GM06990 (cell line): Measurements from ENCODE around the gene PIR.

Experiments
- DNase-seq: peaks from one replicate; pipeline ENCODE4 v3.0.0-alpha.2; 2011; ENCODE audit not compliant: insufficient read length; ENCODE audit errors: extremely low read depth
- H3K27me3 ChIP-seq: replicated peaks from 2 replicates; pipeline ENCODE4 v1.6.0; 2011; ENCODE audit warnings: low read length; ENCODE audit not compliant: control insufficient read depth, insufficient read depth
- H3K36me3 ChIP-seq: 2 replicates; pipeline ENCODE4 v1.5.1; 2011; ENCODE audit warnings: low read length; ENCODE audit not compliant: control insufficient read depth, insufficient read depth
- H3K4me3 ChIP-seq: replicated peaks from 2 replicates; pipeline ENCODE4 v1.5.1; 2011; ENCODE audit warnings: low read depth, mild to moderate bottlenecking, control low read depth, low read length
- TF ChIP-seq, protein P1 (sequence below): IDR thresholded peaks from 2 replicates; pipeline ENCODE4 v1.5.1; 2011; ENCODE audit warnings: low read length, control low read depth, mild to moderate bottlenecking, inconsistent platforms; ENCODE audit not compliant: insufficient read depth, poor library complexity, severe bottlenecking

The PIR gene

DNA sequence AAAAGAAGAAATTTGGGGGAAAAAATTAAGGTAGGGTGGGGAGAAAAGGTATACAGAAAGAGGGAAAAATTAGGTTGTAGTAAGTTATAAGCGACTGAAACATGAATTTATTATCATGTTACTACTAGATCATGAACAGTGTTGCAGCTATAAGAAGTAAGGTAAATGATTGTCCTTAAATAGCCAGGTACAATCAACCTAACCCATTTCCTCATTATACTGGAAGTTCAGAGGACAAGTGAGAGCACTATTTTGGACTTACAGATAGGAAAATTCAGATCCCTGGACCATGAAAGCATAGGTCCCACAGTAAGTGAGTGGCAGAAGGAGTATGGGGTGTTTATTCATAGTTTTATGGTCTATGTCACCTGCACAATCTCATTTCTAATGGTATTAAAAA is 23.5 kb downstream of the PIR start:
- H3K4me3 ChIP-seq = no peak overlapping the region
- no peaks in the 10 kb centered on the region for H3K27me3 ChIP-seq
- no peak for DNase-seq
- TF ChIP-seq, protein P1, sequence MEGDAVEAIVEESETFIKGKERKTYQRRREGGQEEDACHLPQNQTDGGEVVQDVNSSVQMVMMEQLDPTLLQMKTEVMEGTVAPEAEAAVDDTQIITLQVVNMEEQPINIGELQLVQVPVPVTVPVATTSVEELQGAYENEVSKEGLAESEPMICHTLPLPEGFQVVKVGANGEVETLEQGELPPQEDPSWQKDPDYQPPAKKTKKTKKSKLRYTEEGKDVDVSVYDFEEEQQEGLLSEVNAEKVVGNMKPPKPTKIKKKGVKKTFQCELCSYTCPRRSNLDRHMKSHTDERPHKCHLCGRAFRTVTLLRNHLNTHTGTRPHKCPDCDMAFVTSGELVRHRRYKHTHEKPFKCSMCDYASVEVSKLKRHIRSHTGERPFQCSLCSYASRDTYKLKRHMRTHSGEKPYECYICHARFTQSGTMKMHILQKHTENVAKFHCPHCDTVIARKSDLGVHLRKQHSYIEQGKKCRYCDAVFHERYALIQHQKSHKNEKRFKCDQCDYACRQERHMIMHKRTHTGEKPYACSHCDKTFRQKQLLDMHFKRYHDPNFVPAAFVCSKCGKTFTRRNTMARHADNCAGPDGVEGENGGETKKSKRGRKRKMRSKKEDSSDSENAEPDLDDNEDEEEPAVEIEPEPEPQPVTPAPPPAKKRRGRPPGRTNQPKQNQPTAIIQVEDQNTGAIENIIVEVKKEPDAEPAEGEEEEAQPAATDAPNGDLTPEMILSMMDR = no peak
- no peaks in the 10 kb centered on the region for H3K36me3 ChIP-seq

- no peak overlapping the region for H3K4me3 ChIP-seq
- no peaks in the 10 kb centered on the region for H3K27me3 ChIP-seq
- H3K36me3 ChIP-seq = no peaks in the 10 kb centered on the region
- TF ChIP-seq, protein P1 = peak; percentile 45
- no peak for DNase-seq
Measured at GRCh38 chrX:15468036-15468435, 25.1 kb downstream of the PIR start.

DNA sequence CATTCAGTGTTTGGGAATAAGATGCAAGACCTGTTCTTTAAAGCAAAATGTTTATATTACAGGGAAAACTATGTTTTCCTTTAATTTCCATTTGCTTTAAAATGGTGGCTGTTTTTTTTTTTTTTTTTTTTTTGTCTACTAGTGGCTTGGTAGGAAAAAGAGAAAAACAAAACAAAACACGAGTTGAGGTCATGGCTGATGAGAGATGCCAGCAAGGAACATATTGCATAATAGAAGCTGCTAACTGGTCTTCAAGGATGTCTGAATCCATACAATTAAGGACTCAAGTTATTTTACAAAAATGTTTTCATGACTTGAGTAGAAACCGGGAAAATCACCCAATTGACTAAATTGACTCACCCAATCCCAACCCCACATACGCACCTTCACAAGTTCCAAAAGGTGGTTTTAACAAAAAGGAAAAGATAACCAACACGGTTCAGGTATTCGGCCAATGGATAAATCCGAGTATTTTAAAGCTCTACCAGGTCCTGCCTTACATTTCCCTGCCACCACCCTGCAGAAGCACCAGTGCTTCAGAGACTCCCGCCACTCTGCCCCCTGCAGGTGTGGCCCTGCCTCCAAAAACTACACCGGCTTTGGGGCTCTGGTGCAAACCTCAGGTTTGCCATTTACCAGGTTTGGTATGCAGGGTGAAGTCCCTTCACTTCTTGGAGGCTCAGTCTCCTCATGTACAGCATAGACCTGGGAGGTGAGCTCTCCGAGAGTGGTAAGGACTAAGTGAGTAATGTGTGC is 27.1 kb downstream of the PIR start:
- no peak for DNase-seq
- no peaks in the 10 kb centered on the region for H3K27me3 ChIP-seq
- TF ChIP-seq, protein P1 = peak; percentile 38
- H3K36me3 ChIP-seq = no peaks in the 10 kb centered on the region
- no peak overlapping the region for H3K4me3 ChIP-seq

- H3K27me3 ChIP-seq = no peaks in the 10 kb centered on the region
- H3K4me3 ChIP-seq = no peak overlapping the region
- TF ChIP-seq, protein P1 = no peak
- H3K36me3 ChIP-seq = no peaks in the 10 kb centered on the region
- peak; percentile 58 for DNase-seq
Measured at GRCh38 chrX:15465347-15465746, 27.8 kb downstream of the PIR start.

GRCh38 chrX:15464704-15465103 is 28.4 kb downstream of the PIR start:
- TF ChIP-seq, protein P1 = no peak
- DNase-seq = no peak
- H3K36me3 ChIP-seq = no peaks in the 10 kb centered on the region
- H3K4me3 ChIP-seq = no peak overlapping the region
- H3K27me3 ChIP-seq = no peaks in the 10 kb centered on the region
